ENCODE data around the gene ATXN7L3. TPM values are rescaled to one million over a fixed set of nuclear protein-coding genes. Genes with fewer than 3 reads are reported as not detected.

The ATXN7L3 gene
- total and polyA plus RNA-seq, 2 donors from 2014 or later = 20.0 to 64.8 TPM

DNA sequence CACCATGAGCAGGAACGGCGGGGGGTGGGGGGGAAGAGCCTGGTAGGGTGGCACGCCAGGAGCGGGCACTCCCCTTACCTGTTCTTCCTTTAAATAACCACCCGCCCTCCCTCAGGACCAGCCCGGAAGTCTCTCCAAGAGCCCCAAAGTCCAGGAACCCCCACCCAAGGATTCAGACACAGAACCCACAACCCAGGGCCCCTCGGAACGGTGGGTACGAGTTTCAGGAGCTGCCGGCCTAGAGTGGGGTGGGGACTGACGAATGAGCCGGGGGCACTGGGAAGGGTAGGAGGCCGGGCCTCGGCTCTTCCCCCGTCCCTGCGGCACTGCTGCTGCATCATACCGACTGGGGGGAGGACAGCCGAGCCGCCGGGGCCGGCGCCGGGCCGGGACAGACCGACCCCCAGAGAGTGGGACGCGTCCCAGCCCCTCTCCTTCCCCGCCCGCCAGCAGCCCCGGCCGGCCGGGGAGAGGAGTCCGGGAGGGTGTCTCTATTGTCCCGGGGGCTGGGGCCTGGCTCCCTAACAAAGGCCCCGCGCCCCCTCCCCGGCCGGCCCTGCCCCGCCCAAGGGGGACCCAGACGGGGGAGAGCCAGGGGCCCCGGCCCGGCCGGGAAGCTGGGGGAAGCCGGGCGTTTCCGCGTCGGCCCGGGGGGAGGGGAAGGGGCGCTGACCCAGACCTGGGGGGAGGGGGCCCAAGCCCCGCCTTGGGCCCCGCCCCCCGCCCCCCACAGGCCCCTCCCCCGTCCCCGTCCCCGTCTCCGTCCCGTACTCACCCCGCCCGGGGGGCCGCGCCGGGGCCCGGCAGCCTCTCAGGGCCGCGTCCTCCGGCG is 747 bp downstream of the ATXN7L3 start:
- TF ChIP-seq, protein P1, sequence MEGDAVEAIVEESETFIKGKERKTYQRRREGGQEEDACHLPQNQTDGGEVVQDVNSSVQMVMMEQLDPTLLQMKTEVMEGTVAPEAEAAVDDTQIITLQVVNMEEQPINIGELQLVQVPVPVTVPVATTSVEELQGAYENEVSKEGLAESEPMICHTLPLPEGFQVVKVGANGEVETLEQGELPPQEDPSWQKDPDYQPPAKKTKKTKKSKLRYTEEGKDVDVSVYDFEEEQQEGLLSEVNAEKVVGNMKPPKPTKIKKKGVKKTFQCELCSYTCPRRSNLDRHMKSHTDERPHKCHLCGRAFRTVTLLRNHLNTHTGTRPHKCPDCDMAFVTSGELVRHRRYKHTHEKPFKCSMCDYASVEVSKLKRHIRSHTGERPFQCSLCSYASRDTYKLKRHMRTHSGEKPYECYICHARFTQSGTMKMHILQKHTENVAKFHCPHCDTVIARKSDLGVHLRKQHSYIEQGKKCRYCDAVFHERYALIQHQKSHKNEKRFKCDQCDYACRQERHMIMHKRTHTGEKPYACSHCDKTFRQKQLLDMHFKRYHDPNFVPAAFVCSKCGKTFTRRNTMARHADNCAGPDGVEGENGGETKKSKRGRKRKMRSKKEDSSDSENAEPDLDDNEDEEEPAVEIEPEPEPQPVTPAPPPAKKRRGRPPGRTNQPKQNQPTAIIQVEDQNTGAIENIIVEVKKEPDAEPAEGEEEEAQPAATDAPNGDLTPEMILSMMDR (IDR thresholded peaks at IDR 0.05; ENCODE audit: borderline replicate concordance, extremely low read depth, insufficient read depth) = no peak
- intact Hi-C loops (cut with DNase I) = no loop called here
- peak; percentile 64 to 92 (median 79) for DNase-seq
- Histone ChIP-seq H3K27ac (ENCODE audit: low read depth in 2 of 2, low read length in 2 of 2) (peak overlapping the region; percentile 91 to 95), H3K9me3 (ENCODE audit: control insufficient read depth in 2 of 3, insufficient read depth in 1 of 3, low read length in 3 of 3) (no peaks in the 10 kb centered on the region), H3K4me3 (ENCODE audit: low read length in 3 of 3) (peak overlapping the region; percentile 54 to 87 (median 61)), H3K4me1 (ENCODE audit: control insufficient read depth in 2 of 3, insufficient read depth in 2 of 3, low read depth in 1 of 3, low read length in 3 of 3) (peaks cover 0 to 12% (median 11%) of the 10 kb centered on the region in 3 donors), H3K27me3 (ENCODE audit: control insufficient read depth, insufficient read depth, low read length) (no peaks in the 10 kb centered on the region), H3K36me3 (ENCODE audit: control insufficient read depth in 2 of 3, insufficient read depth in 3 of 3, low read length in 3 of 3) (peaks cover 7 to 28% (median 14%) of the 10 kb centered on the region in 3 donors), H3K9ac (ENCODE audit: low read length in 3 of 3) (peak overlapping the region; percentile 35 to 87 (median 72))
- no peak for FAIRE-seq

DNA sequence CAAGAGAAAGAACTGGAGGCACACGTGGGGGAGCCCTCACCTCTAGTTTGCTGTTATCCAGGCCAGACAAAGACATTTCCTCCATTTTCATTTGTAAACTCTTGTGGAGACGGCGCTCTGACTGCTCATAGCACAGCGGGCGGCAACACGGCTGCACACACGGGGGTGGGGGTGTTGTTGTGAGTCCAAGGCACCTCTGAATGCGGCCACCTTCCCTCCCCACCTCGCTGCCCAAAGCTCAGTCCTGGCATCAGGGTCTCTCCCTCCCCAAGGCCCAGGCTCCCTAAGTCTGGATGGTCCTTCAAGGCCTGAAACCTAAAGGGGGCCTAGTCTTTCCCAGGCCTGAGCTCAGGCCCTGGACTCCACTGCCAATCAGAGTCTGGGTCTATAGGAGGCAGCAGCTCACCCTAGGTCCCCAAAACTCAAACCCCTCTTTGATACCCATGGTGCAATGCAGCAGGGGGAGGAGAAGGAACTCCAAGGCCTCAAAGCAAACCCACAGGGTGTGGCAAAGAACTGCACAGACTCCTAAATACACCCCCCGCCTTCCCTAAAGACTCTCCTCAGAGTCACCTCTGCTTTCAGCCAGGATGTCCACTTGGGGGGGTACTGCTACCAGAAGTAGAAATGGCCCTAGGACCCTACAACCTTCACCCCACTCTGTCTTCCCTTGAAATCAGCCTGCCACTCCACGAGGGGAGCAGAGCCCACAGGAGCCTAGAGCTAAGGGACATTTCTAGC is 1.5 kb downstream of the ATXN7L3 start:
- Histone ChIP-seq H3K4me1 (ENCODE audit: control insufficient read depth in 2 of 3, insufficient read depth in 2 of 3, low read depth in 1 of 3, low read length in 3 of 3) (peaks cover 0 to 12% (median 11%) of the 10 kb centered on the region in 3 donors), H3K9ac (ENCODE audit: low read length in 3 of 3) (peak overlapping the region; percentile 35 to 87 (median 72)), H3K4me3 (ENCODE audit: low read length in 3 of 3) (peak overlapping the region; percentile 54 to 67 (median 61)), H3K9me3 (ENCODE audit: control insufficient read depth in 2 of 3, insufficient read depth in 1 of 3, low read length in 3 of 3) (no peaks in the 10 kb centered on the region), H3K36me3 (ENCODE audit: control insufficient read depth in 2 of 3, insufficient read depth in 3 of 3, low read length in 3 of 3) (peaks cover 7 to 30% (median 15%) of the 10 kb centered on the region in 3 donors), H3K27ac (ENCODE audit: low read depth in 2 of 2, low read length in 2 of 2) (peak overlapping the region; percentile 84 to 95), H3K27me3 (ENCODE audit: control insufficient read depth, insufficient read depth, low read length) (no peaks in the 10 kb centered on the region)
- intact Hi-C loops (cut with DNase I) = no loop called here
- TF ChIP-seq, protein P1 (IDR thresholded peaks at IDR 0.05; ENCODE audit: borderline replicate concordance, extremely low read depth, insufficient read depth) = peak; percentile 19
- DNase-seq = peak in 3 of 5 donors; percentile 22 to 77 (median 69)
- FAIRE-seq = no peak

DNA sequence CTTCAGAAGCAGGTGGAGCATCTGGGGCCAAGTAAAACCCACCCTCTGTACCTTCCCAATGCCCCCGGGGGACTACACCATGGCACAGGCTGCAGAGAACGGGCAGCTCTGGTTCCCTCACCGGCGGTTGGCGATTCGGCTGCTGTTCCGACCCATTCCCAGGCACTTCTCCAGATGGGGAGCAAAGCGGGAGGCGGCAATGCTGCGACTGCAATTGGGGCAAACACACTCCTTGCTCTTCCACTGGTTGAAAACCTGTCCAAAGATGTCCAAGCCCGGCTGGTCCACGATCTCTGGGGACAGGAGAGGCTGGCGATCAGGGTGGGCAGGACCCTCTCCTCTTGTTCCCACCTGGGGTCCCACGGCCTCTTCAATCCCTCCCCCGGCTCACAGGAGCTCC is 2.6 kb downstream of the ATXN7L3 start:
- TF ChIP-seq, protein P1 (IDR thresholded peaks at IDR 0.05; ENCODE audit: borderline replicate concordance, extremely low read depth, insufficient read depth) = no peak
- peak in 1 of 5 donors; percentile 74 for DNase-seq
- Histone ChIP-seq H3K36me3 (ENCODE audit: control insufficient read depth in 2 of 3, insufficient read depth in 3 of 3, low read length in 3 of 3) (peaks cover 7 to 30% (median 15%) of the 10 kb centered on the region in 3 donors), H3K9ac (ENCODE audit: low read length in 3 of 3) (no peak overlapping the region), H3K4me1 (ENCODE audit: control insufficient read depth in 2 of 3, insufficient read depth in 2 of 3, low read depth in 1 of 3, low read length in 3 of 3) (peaks cover 0 to 12% (median 11%) of the 10 kb centered on the region in 3 donors), H3K4me3 (ENCODE audit: low read length in 3 of 3) (no peak overlapping the region), H3K9me3 (ENCODE audit: control insufficient read depth in 2 of 3, insufficient read depth in 1 of 3, low read length in 3 of 3) (no peaks in the 10 kb centered on the region), H3K27me3 (ENCODE audit: control insufficient read depth, insufficient read depth, low read length) (no peaks in the 10 kb centered on the region), H3K27ac (ENCODE audit: low read depth in 2 of 2, low read length in 2 of 2) (no peak overlapping the region)
- intact Hi-C loops (cut with DNase I) = no loop called here
- no peak for FAIRE-seq
